Endothelial cell of umbilical vein (primary cell): ENCODE data around the gene SERBP1. TPM values are rescaled to one million over a fixed set of nuclear protein-coding genes. Genes with fewer than 3 reads are reported as not detected.

Experiments
- BruUV-seq: library from RNA; stranded (reverse); fragments of 400-500 nt; replicated peaks from 2 replicates; lab custom pipeline; 2021; lab: Mats Ljungman, UMichigan
- CTCF ChIA-PET: fragments of 300-600, 350-600 bp; sonication (Branson Sonifier 250); formaldehyde crosslinking; loops from one replicate; lab custom pipeline; 2021; ENCODE audit warnings: antibody characterized with exemption, inconsistent platforms; lab: Charles Lee
- POLR2A ChIA-PET: fragments of 300-600, 350-600 bp; sonication (Branson Sonifier 250); formaldehyde crosslinking; loops from one replicate; lab custom pipeline; 2021; ENCODE audit warnings: antibody characterized with exemption, inconsistent platforms; lab: Charles Lee
- DNase-seq: peaks from one replicate; pipeline ENCODE4 v3.0.0-alpha.2; 2011; ENCODE audit warnings: low read depth, low spot score
- FAIRE-seq: peaks from 2 replicates; lab custom pipeline; 2011; peaks lifted over from hg19 to GRCh38; lab: Jason Lieb, UNC
- H2AFZ ChIP-seq: 2 replicates; pipeline ENCODE4 v1.6.0; 2012; ENCODE audit warnings: low read depth, low read length, control low read depth, inconsistent platforms
- H3K27ac ChIP-seq: 2 replicates; pipeline ENCODE4 v1.5.1; 2011; ENCODE audit warnings: low read depth, mild to moderate bottlenecking, control low read depth, low read length, moderate library complexity; ENCODE audit not compliant: insufficient read depth
- H3K27me3 ChIP-seq, 2 experiments: 2 replicates each; pipeline versions ENCODE4 v1.6.0 to v1.6.1; 2011; ENCODE audit warnings: low read length in 2 of 2, mixed read lengths in 1 of 2; ENCODE audit not compliant: control insufficient read depth in 2 of 2, insufficient read depth in 2 of 2
- H3K36me3 ChIP-seq, 2 experiments: 2 replicates in 1 of 2; 3 replicates in 1 of 2; pipeline ENCODE4 v1.5.1; 2011; ENCODE audit warnings: low read length in 2 of 2, mild to moderate bottlenecking in 1 of 2, moderate library complexity in 1 of 2; ENCODE audit not compliant: control insufficient read depth in 2 of 2, insufficient read depth in 2 of 2; ENCODE audit errors: extremely low read depth in 1 of 2
- H3K4me1 ChIP-seq: 3 replicates; pipeline ENCODE4 v1.5.1; 2011; ENCODE audit warnings: mild to moderate bottlenecking, low read length; ENCODE audit not compliant: control insufficient read depth, insufficient read depth; ENCODE audit errors: extremely low read depth
- H3K4me2 ChIP-seq: 2 replicates; pipeline ENCODE4 v1.6.1; 2011; ENCODE audit warnings: low read length, control low read depth, mixed read lengths; ENCODE audit not compliant: insufficient read depth
- H3K4me3 ChIP-seq, 3 experiments: fragments of 200-600 bp in 1 of 3; sonication (generic), shearing (Covaris generic) in 1 of 3; replicated peaks in 1 of 3; 2 replicates each; pipeline ENCODE4 v1.5.1; 2011 to 2016; ENCODE audit warnings: control low read depth in 3 of 3, low read length in 3 of 3, mild to moderate bottlenecking in 2 of 3, inconsistent platforms in 1 of 3, low read depth in 1 of 3, moderate library complexity in 1 of 3; ENCODE audit not compliant: insufficient read depth in 1 of 3
- H3K79me2 ChIP-seq: 2 replicates; pipeline ENCODE4 v1.6.0; 2012; ENCODE audit warnings: low read length, inconsistent platforms; ENCODE audit not compliant: control insufficient read depth, insufficient read depth
- H3K9ac ChIP-seq: replicated peaks from 2 replicates; pipeline ENCODE3; 2011; ENCODE audit warnings: low read length, control low read depth; ENCODE audit not compliant: insufficient read depth; ENCODE audit errors: extremely low read depth
- H3K9me1 ChIP-seq: replicated peaks from 3 replicates; pipeline ENCODE4 v1.6.0; 2011; ENCODE audit warnings: mild to moderate bottlenecking, low read length; ENCODE audit not compliant: control insufficient read depth, insufficient read depth; ENCODE audit errors: extremely low read depth
- H3K9me3 ChIP-seq: replicated peaks from 2 replicates; pipeline ENCODE4 v1.5.1; 2012; ENCODE audit warnings: low read length, inconsistent platforms; ENCODE audit not compliant: control insufficient read depth, insufficient read depth
- H4K20me1 ChIP-seq: replicated peaks from 2 replicates; pipeline ENCODE3; 2011; ENCODE audit warnings: mild to moderate bottlenecking, low read length; ENCODE audit not compliant: control insufficient read depth, insufficient read depth; ENCODE audit errors: extremely low read depth
- CTCF ChIP-seq, 2 donors: IDR thresholded peaks; 1 replicate in 1 of 2; 2 replicates in 1 of 2; pipeline ENCODE4 v1.5.1; 2011; ENCODE audit warnings: low read length in 2 of 2, mild to moderate bottlenecking in 2 of 2, moderate library complexity in 2 of 2, control low read depth in 1 of 2, inconsistent platforms in 1 of 2, low read depth in 1 of 2; ENCODE audit not compliant: insufficient read depth in 1 of 2; ENCODE audit errors: extremely low read depth in 1 of 2
- EZH2 ChIP-seq: IDR thresholded peaks from 2 replicates; pipeline ENCODE4 v1.6.1; 2012; ENCODE audit warnings: borderline replicate concordance, low read depth, mild to moderate bottlenecking, moderate library complexity, low read length, inconsistent platforms; ENCODE audit not compliant: severe bottlenecking
- FOS ChIP-seq: IDR thresholded peaks from 2 replicates; pipeline ENCODE4 v1.6.1; 2011; ENCODE audit warnings: mild to moderate bottlenecking, low read length, moderate library complexity, borderline replicate concordance; ENCODE audit not compliant: insufficient read depth
- GATA2 ChIP-seq: IDR thresholded peaks from 2 replicates; pipeline ENCODE4 v1.7.0; 2011; ENCODE audit warnings: low read depth, mild to moderate bottlenecking, moderate library complexity, mixed read lengths, low read length; ENCODE audit not compliant: insufficient read length, insufficient read depth
- JUN ChIP-seq: IDR thresholded peaks from 2 replicates; pipeline ENCODE4 v1.6.1; 2011; ENCODE audit warnings: borderline replicate concordance, low read depth; ENCODE audit not compliant: insufficient read length, insufficient read depth
- MAX ChIP-seq: IDR thresholded peaks from 2 replicates; pipeline ENCODE4 v1.6.1; 2011; ENCODE audit not compliant: insufficient read depth, insufficient read length
- MYC ChIP-seq: IDR thresholded peaks from one replicate; pipeline ENCODE4 v1.6.1; 2011; ENCODE audit warnings: mild to moderate bottlenecking, low read depth, low read length
- POLR2A ChIP-seq: IDR thresholded peaks from 2 replicates; pipeline ENCODE4 v1.6.1; 2012; ENCODE audit warnings: low read depth, mild to moderate bottlenecking, control low read depth, low read length
- POLR2AphosphoS5 ChIP-seq: IDR thresholded peaks from 2 replicates; pipeline ENCODE4 v1.6.1; 2012; ENCODE audit warnings: low read depth, mild to moderate bottlenecking, control low read depth, low read length, moderate library complexity; ENCODE audit not compliant: insufficient read depth
- dilution Hi-C: fragments of 300-500 bp; cut with MboI; formaldehyde crosslinking; loops from one replicate; pipeline ENCODE4 v1.15.0; 2019; ENCODE audit warnings: low sequenced_read_pairs; ENCODE audit not compliant: extremely low pct_ligation_motif_present
- intact Hi-C: fragments of 100-400 bp; cut with micrococcal nuclease; formaldehyde crosslinking; loops from one replicate; pipeline ENCODE4 v1.10.0; 2022
- polyA plus RNA-seq, 4 experiments: library from polyadenylated mRNA; depleted of rRNA in 3 of 4; stranded (reverse) in 3 of 4; unstranded in 1 of 4; fragments of >200 nt; gene quantifications; 2 replicates each; pipeline versions ENCODE4 v1.2.1 to v1.2.3, GENCODE V29; 2011 to 2012; ENCODE audit warnings: missing spikeins in 1 of 4
- total RNA-seq: library from RNA; stranded (reverse); gene quantifications from 2 replicates; pipeline ENCODE4 v1.2.3, GENCODE V29; 2021

Gene SERBP1
- total and polyA plus RNA-seq, 2 donors (not counting 3 experiments of a cell fraction or from before 2014, with no cell fraction given) = 145 to 293 TPM

- Histone ChIP-seq H3K4me2 (no peak overlapping the region), H3K9me3 (no peaks in the 10 kb centered on the region), H3K9me1 (no peaks in the 10 kb centered on the region), H3K9ac (no peak overlapping the region), H4K20me1 (no peaks in the 10 kb centered on the region), H3K79me2 (no peaks in the 10 kb centered on the region), H3K4me1 (peaks cover 6% of the 10 kb centered on the region), H3K36me3 (no peaks in the 10 kb centered on the region), H2AFZ (no peak overlapping the region), H3K27ac (no peak overlapping the region), H3K4me3 (no peak overlapping the region), H3K27me3 (peaks cover 0 to 2% of the 10 kb centered on the region in 2 experiments)
- dilution Hi-C loops = no loop called here
- TF ChIP-seq GATA2 (no peak), MAX (no peak), CTCF (IDR thresholded peaks at IDR 0.05; ENCODE audit: extremely low read depth in 1 of 2, insufficient read depth in 1 of 2, low read depth in 1 of 2, low read length in 2 of 2) (no peak), FOS (no peak), EZH2 (no peak), POLR2A (no peak), MYC (no peak), POLR2AphosphoS5 (no peak), JUN (no peak)
- FAIRE-seq (no peak), DNase-seq (no peak)
- POLR2A ChIA-PET = no interaction called here
- intact Hi-C loops = no loop called here
- BruUV-seq = no TSS peak
- CTCF ChIA-PET = no interaction called here
These were observed 21.6 kb upstream of the SERBP1 start for GRCh38 chr1:67451815-67452214.
